ENCODE results near the gene TSPAN6. TPM values are rescaled to one million over a fixed set of nuclear protein-coding genes. Genes with fewer than 3 reads are reported as not detected.

The TSPAN6 gene
- total RNA-seq, 1 experiment from 2014 or later: 5.6 TPM

DNA sequence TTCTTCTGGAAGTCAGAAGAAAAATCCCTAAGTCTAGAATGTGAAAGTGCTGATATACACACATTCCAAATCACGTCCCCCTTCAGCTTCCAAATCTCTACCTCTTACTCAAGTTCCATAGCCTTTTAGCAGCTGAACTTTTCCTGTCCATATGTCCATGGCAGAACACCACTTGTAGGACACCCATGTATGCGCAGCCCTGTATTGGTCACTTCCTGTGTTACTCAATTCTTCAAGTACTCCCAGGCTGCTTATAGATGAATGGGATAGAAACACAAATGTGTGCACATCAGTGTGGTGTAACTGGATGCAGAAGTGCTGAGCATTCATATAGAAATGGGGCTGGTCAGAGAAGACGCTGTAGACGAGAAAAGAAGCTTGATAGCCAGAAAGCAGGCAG, 26.2 kb upstream of the TSPAN6 start:
- H3K36me3 Mint-ChIP-seq (ENCODE audit: insufficient read depth, unreplicated experiment): peaks cover 7% of the 10 kb centered on the region
- no TSS peak for BruUV-seq (replicated peaks)
- intact Hi-C loops (cut with micrococcal nuclease): no loop called here
- no peak overlapping the region for H3K4me3 Mint-ChIP-seq (ENCODE audit: unreplicated experiment)
- H3K27ac Mint-ChIP-seq (ENCODE audit: low read depth, unreplicated experiment): no peak overlapping the region
- TF ChIP-seq, protein P1, sequence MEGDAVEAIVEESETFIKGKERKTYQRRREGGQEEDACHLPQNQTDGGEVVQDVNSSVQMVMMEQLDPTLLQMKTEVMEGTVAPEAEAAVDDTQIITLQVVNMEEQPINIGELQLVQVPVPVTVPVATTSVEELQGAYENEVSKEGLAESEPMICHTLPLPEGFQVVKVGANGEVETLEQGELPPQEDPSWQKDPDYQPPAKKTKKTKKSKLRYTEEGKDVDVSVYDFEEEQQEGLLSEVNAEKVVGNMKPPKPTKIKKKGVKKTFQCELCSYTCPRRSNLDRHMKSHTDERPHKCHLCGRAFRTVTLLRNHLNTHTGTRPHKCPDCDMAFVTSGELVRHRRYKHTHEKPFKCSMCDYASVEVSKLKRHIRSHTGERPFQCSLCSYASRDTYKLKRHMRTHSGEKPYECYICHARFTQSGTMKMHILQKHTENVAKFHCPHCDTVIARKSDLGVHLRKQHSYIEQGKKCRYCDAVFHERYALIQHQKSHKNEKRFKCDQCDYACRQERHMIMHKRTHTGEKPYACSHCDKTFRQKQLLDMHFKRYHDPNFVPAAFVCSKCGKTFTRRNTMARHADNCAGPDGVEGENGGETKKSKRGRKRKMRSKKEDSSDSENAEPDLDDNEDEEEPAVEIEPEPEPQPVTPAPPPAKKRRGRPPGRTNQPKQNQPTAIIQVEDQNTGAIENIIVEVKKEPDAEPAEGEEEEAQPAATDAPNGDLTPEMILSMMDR (IDR thresholded peaks at IDR 0.05; ENCODE audit: unreplicated experiment): no peak
- ChIA-PET CTCF (interaction anchor here (0.8 to 2.9 kb wide), 7 partner anchors 8 to 151 kb away, joined by 3 to 28 read pairs (median 4); partner anchors contain the start of gene TSPAN6), POLR2A (interaction anchor here (1.0 to 2.7 kb wide), 2 partner anchors 8 to 19 kb away, joined by 3 to 9 read pairs; partner anchors contain the start of gene SRPX2)
- no peaks in the 10 kb centered on the region for H3K9me3 Mint-ChIP-seq (ENCODE audit: unreplicated experiment)
- DNase-seq (ENCODE audit: unreplicated experiment): peak; percentile 56
- H3K27me3 Mint-ChIP-seq (ENCODE audit: insufficient read depth, unreplicated experiment): peaks cover 87% of the 10 kb centered on the region
- H3K4me1 Mint-ChIP-seq (ENCODE audit: insufficient read depth, unreplicated experiment): no peaks in the 10 kb centered on the region

DNA sequence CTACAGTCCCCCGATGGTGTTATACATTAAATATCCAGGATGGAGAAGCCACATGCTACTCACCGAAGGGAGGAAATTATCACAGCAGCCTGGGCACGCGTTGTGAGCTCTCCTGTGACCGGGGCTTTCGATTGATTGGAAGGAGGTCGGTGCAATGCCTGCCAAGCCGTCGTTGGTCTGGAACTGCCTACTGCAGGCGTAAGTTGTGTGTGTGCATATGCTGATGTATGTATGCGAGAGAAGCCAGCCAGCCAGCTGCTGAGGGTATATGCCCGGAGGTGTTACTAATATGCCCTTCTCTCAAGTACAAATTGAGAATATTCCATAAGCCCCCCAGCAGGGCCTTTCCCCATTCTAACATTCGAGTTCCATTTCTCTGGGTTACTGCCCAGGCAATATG, 25.6 kb upstream of the TSPAN6 start:
- Mint-ChIP-seq H3K9me3 (ENCODE audit: unreplicated experiment) (no peaks in the 10 kb centered on the region), H3K27me3 (ENCODE audit: insufficient read depth, unreplicated experiment) (peaks cover 84% of the 10 kb centered on the region), H3K4me3 (ENCODE audit: unreplicated experiment) (no peak overlapping the region), H3K36me3 (ENCODE audit: insufficient read depth, unreplicated experiment) (peaks cover 7% of the 10 kb centered on the region), H3K4me1 (ENCODE audit: insufficient read depth, unreplicated experiment) (no peaks in the 10 kb centered on the region), H3K27ac (ENCODE audit: low read depth, unreplicated experiment) (no peak overlapping the region)
- TF ChIP-seq, protein P1 (IDR thresholded peaks at IDR 0.05; ENCODE audit: unreplicated experiment): no peak
- CTCF ChIA-PET: interaction anchor here (0.6 to 2.9 kb wide), 6 partner anchors 8 to 131 kb away, joined by 3 to 28 read pairs (median 4); no protein-coding TSS in a partner anchor
- BruUV-seq (replicated peaks): no TSS peak
- POLR2A ChIA-PET: interaction anchor here (1.0 to 2.7 kb wide), 2 partner anchors 8 to 18 kb away, joined by 3 to 9 read pairs; partner anchors contain the start of gene SRPX2
- intact Hi-C loops (cut with micrococcal nuclease): no loop called here
- no peak for DNase-seq (ENCODE audit: unreplicated experiment)

DNA sequence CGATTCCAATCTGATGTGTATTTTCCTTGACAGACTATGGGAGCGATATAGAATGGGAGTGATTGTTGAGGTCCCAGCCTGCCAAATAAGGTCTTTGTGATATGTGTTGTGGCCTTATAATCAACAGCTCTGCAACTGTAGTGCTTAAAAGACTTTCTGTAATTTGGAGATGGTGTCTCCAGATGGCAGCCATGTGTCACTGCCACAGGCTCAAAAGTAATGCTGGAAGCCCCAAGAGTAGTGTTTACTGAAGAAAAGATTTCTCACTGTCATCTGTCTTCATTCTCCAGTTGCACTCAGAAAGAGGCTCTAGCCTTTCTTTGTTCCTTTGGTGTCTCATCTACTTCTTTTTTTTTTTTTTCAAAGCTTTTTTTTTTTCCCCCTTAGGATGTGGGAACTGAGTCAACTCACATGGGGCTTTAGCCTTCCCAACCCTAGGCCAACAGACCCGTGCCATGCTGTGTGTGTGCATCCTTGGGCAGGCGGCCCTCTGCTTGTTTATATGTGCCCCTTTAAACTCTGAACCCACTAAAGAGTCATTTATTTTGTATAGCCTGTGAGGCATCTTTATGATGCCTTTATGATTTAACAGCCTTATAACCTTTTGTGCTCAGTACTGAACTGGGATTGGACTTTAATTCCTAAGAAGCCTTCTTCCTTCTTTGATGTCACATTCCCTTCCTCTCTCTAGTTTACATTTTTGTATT, 23.0 kb upstream of the TSPAN6 start:
- H3K4me3 Mint-ChIP-seq (ENCODE audit: unreplicated experiment): no peak overlapping the region
- no peak for DNase-seq (ENCODE audit: unreplicated experiment)
- intact Hi-C loops (cut with micrococcal nuclease): no loop called here
- no peak overlapping the region for H3K27ac Mint-ChIP-seq (ENCODE audit: low read depth, unreplicated experiment)
- H3K9me3 Mint-ChIP-seq (ENCODE audit: unreplicated experiment): no peaks in the 10 kb centered on the region
- H3K4me1 Mint-ChIP-seq (ENCODE audit: insufficient read depth, unreplicated experiment): no peaks in the 10 kb centered on the region
- peaks cover 64% of the 10 kb centered on the region for H3K27me3 Mint-ChIP-seq (ENCODE audit: insufficient read depth, unreplicated experiment)
- CTCF ChIA-PET: interaction anchor here (1.1 kb wide), 1 partner anchor 10 kb away, joined by 3 read pairs; no protein-coding TSS in a partner anchor
- peaks cover 7% of the 10 kb centered on the region for H3K36me3 Mint-ChIP-seq (ENCODE audit: insufficient read depth, unreplicated experiment)
- TF ChIP-seq, protein P1 (IDR thresholded peaks at IDR 0.05; ENCODE audit: unreplicated experiment): no peak
- POLR2A ChIA-PET: no interaction called here
- no TSS peak for BruUV-seq (replicated peaks)

DNA sequence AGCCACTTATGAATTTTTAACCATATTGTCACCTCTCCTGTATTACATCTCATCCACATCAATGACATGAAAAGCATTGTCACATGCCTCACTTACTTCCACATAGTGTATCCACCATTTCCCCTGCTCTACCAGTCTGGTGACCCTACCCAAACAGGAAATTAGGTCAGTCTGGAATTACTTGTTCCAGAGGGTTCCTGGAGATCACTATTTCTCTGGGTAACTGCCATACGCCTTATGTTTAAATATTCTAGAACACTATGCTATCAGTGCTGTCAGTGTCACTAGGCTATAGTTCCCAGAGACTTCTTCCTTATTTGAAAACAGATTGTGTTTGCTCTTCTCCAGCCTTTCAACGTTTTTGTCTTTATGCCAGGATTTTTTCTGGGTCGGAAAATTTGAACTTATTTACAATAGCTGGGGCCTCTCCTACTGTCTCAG, 22.4 kb upstream of the TSPAN6 start:
- intact Hi-C loops (cut with micrococcal nuclease): no loop called here
- no TSS peak for BruUV-seq (replicated peaks)
- no peak for DNase-seq (ENCODE audit: unreplicated experiment)
- Mint-ChIP-seq H3K27me3 (ENCODE audit: insufficient read depth, unreplicated experiment) (peaks cover 58% of the 10 kb centered on the region), H3K9me3 (ENCODE audit: unreplicated experiment) (no peaks in the 10 kb centered on the region), H3K36me3 (ENCODE audit: insufficient read depth, unreplicated experiment) (peaks cover 7% of the 10 kb centered on the region), H3K4me3 (ENCODE audit: unreplicated experiment) (no peak overlapping the region), H3K27ac (ENCODE audit: low read depth, unreplicated experiment) (no peak overlapping the region), H3K4me1 (ENCODE audit: insufficient read depth, unreplicated experiment) (no peaks in the 10 kb centered on the region)
- ChIA-PET POLR2A (no interaction called here), CTCF (interaction anchor here (0.7 to 1.1 kb wide), 2 partner anchors 10 to 12 kb away, joined by 3 read pairs; no protein-coding TSS in a partner anchor)
- TF ChIP-seq, protein P1 (IDR thresholded peaks at IDR 0.05; ENCODE audit: unreplicated experiment): no peak

Data from MCF 10A (cell line).